Stomach (tissue), 9 donors: ENCODE measurements around the gene TBX6. TPM values are rescaled to one million over a fixed set of nuclear protein-coding genes. Genes with fewer than 3 reads are reported as not detected.
A peak's percentile ranks its signal among the peaks of the same experiment; 100 is the strongest.

Experiments used
- DNase-seq, 2 donors: peaks; one replicate each; pipeline versions ENCODE4 v3.0.0 to v3.0.0-alpha.2; 2013 to 2019
- H3K27ac ChIP-seq, 5 donors: fragments of 200-600 bp in 4 of 5; sonication (generic) in 4 of 5; one replicate each; pipeline ENCODE4 v1.5.1; 2013 to 2019; ENCODE audit warnings: mild to moderate bottlenecking in 1 of 5, moderate library complexity in 1 of 5
- H3K27me3 ChIP-seq, 3 donors: fragments of 200-600 bp; sonication (generic); one replicate each; pipeline ENCODE4 v1.5.1; 2017 to 2019; ENCODE audit warnings: mixed run types in 1 of 3
- H3K36me3 ChIP-seq, 4 donors: fragments of 200-600 bp; sonication (generic); 1 replicate in 3 of 4; 2 replicates in 1 of 4; pipeline ENCODE4 v1.5.1; 2016 to 2019
- H3K4me1 ChIP-seq, 4 donors: fragments of 200-600 bp; sonication (generic); one replicate each; pipeline ENCODE4 v1.5.1; 2016 to 2019
- H3K4me3 ChIP-seq, 4 donors: fragments of 200-600 bp; sonication (generic) in 3 of 4; one replicate each; pipeline ENCODE4 v1.5.1; 2016 to 2019; ENCODE audit warnings: mild to moderate bottlenecking in 1 of 4
- H3K9me3 ChIP-seq, 4 donors: fragments of 200-600 bp; sonication (generic); one replicate each; pipeline ENCODE4 v1.5.1; 2016 to 2019
- EP300 ChIP-seq: sonication (generic); formaldehyde crosslinking; IDR thresholded peaks from one replicate; pipeline ENCODE4 v1.6.1; 2017; ENCODE audit warnings: antibody characterized with exemption
- POLR2A ChIP-seq, 4 donors: fragments of 450-650 bp; IDR thresholded peaks; one replicate each; pipeline ENCODE4 v1.6.1; 2016; ENCODE audit warnings: antibody characterized with exemption in 4 of 4, control low read depth in 2 of 4, mild to moderate bottlenecking in 1 of 4, moderate library complexity in 1 of 4
- POLR2AphosphoS5 ChIP-seq, 3 donors: sonication (generic); formaldehyde crosslinking; IDR thresholded peaks; one replicate each; pipeline ENCODE4 v1.6.1; 2016; ENCODE audit warnings: antibody characterized with exemption in 3 of 3
- WGBS, 5 donors: extraction: QIAGEN DNeasy Blood & Tissue Kit in 3 of 5; methylation state at CpG; one replicate each; pipeline versions ENCODE4 v1.1.5 to v1.1.7; 2013 to 2018; 5-methylcytosine and 5-hydroxymethylcytosine counted together
- intact Hi-C: fragments of 100-400 bp; cut with DNase I; formaldehyde crosslinking; loops from one replicate; pipeline ENCODE4 v1.15.1; 2023; ENCODE audit warnings: low total_unique reads
- polyA plus RNA-seq, 3 donors: library from polyadenylated mRNA; stranded (reverse); fragments of 200-250 nt; gene quantifications; one replicate each; pipeline ENCODE4 v1.2.3, GENCODE V29; 2013
- total RNA-seq, 5 donors: library from RNA; depleted of rRNA; stranded (reverse); fragments of >200 nt; gene quantifications; one replicate each; pipeline versions ENCODE4 v1.1.0 to v1.2.3, GENCODE V29; 2014 to 2016
- TF ChIP-seq, protein P1 (sequence below), 7 experiments: fragments of 450-650 bp in 4 of 7; fragments of 200-600 bp in 3 of 7; sonication (generic) in 3 of 7; IDR thresholded peaks; one replicate each; pipeline ENCODE4 v1.5.1; 2016 to 2019; ENCODE audit warnings: antibody characterized with exemption in 7 of 7, control low read depth in 2 of 7, mild to moderate bottlenecking in 1 of 7
- donor health status: healthy with polysubstance abuse.
- donor health status: Bipolar disorder and iron deficiency.
- donor health status: healthy.

Gene TBX6
- total and polyA plus RNA-seq, 8 donors, result 1.1 to 25.0 (median 2.5) TPM; not detected in 3

DNA sequence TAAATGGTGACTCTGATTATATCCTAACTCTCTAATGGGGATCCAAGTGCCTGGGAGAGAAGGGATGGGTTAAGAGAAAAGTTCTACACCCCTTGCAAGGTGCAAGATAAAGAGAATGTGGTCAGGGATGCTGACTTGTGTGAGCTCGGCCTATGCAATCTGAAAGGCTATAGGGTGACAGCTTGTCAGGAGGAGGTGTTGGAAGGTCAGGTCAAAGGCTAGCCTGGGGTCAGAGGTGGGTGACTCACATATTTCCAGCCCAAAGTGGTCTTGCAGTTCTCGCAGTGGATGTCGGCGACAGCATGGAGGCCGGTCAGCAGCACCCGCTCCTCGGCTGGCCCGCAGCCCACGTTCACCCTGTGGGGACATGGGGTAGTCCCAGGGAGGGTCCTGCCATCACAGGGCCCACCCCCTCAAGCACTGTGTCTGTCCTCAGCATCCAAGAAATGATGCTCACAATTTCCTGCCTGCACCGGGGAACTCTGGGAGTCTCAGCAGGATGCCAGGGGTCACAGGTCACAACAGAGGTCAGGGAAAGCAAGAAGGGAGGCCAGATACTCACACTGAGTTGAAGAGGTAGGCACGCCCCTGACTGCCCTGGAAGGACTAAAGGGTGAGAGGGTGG, 2.9 kb upstream of the TBX6 start:
- Histone ChIP-seq H3K27me3 (no peaks in the 10 kb centered on the region), H3K9me3 (peaks cover 0 to 22% (median 12%) of the 10 kb centered on the region in 4 donors), H3K4me1 (peaks cover 40 to 62% (median 55%) of the 10 kb centered on the region in 4 donors), H3K4me3 (peak overlapping the region; percentile 63 to 89 (median 80)), H3K36me3 (peaks cover 5 to 21% (median 15%) of the 10 kb centered on the region in 4 donors), H3K27ac (peak overlapping the region; percentile 90 to 99 (median 94))
- WGBS, 5 donors, result 55 to 84% (median 81%) methylated on average over 11 of the region's 11 CpGs
- TF ChIP-seq POLR2A (IDR thresholded peaks at IDR 0.05), result no peak
- TF ChIP-seq, protein P1, sequence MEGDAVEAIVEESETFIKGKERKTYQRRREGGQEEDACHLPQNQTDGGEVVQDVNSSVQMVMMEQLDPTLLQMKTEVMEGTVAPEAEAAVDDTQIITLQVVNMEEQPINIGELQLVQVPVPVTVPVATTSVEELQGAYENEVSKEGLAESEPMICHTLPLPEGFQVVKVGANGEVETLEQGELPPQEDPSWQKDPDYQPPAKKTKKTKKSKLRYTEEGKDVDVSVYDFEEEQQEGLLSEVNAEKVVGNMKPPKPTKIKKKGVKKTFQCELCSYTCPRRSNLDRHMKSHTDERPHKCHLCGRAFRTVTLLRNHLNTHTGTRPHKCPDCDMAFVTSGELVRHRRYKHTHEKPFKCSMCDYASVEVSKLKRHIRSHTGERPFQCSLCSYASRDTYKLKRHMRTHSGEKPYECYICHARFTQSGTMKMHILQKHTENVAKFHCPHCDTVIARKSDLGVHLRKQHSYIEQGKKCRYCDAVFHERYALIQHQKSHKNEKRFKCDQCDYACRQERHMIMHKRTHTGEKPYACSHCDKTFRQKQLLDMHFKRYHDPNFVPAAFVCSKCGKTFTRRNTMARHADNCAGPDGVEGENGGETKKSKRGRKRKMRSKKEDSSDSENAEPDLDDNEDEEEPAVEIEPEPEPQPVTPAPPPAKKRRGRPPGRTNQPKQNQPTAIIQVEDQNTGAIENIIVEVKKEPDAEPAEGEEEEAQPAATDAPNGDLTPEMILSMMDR (IDR thresholded peaks at IDR 0.05), result no peak
- TF ChIP-seq POLR2AphosphoS5 (IDR thresholded peaks at IDR 0.05), result no peak
- TF ChIP-seq EP300, result no peak
- intact Hi-C loops, result no loop called here
- DNase-seq, result peak in 1 of 2 donors; percentile 45

DNA sequence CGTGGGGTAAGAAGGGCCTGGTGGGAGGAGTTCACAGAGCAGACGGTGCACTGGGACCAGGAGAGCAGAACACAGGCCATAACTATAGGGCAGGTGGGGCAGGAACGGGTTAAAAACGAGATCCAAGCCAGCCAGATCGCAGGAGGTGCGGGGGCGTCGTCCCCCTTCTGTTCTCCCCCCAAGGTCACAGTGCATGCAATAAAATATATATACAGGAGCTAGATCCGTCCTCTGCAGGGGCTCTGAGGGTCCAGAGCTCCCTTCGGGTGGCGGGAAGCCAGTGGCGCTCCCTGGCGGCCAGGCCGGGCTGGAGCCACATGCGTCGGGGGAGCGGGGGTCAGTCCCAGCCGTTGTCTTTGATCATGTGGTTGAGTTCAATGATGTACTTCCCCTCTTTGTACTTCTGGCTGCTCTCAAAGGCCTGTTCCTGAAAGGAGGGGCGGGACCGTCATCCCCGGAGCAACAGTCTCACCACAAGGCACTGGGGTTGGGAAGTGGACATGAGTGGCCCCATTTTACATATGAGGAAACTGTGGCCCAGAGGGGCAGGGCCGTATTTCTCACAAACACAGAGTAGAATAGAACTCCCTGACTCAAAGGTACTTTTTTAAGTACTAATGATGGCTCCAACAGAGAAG, 768 bp upstream of the TBX6 start:
- intact Hi-C loops, result no loop called here
- TF ChIP-seq POLR2AphosphoS5 (IDR thresholded peaks at IDR 0.05) (peak; percentile 20 to 56 (median 49)), EP300 (no peak), POLR2A (IDR thresholded peaks at IDR 0.05) (no peak)
- TF ChIP-seq, protein P1 (IDR thresholded peaks at IDR 0.05), result peak in 4 of 7 experiments; percentile 15 to 49 (median 36)
- peak; percentile 70 to 87 for DNase-seq
- peaks cover 5 to 21% (median 16%) of the 10 kb centered on the region in 4 donors for H3K36me3 ChIP-seq
- H3K4me1 ChIP-seq, result peaks cover 40 to 67% (median 55%) of the 10 kb centered on the region in 4 donors
- H3K27ac ChIP-seq, result peak overlapping the region; percentile 13 to 99 (median 88)
- peak overlapping the region; percentile 48 to 66 (median 52) for H3K4me3 ChIP-seq
- peaks cover 0 to 11% (median 7%) of the 10 kb centered on the region in 4 donors for H3K9me3 ChIP-seq
- no peaks in the 10 kb centered on the region for H3K27me3 ChIP-seq
- WGBS, 5 donors, result 10 to 15% (median 12%) methylated on average over 21 to 22 of the region's 22 CpGs

DNA sequence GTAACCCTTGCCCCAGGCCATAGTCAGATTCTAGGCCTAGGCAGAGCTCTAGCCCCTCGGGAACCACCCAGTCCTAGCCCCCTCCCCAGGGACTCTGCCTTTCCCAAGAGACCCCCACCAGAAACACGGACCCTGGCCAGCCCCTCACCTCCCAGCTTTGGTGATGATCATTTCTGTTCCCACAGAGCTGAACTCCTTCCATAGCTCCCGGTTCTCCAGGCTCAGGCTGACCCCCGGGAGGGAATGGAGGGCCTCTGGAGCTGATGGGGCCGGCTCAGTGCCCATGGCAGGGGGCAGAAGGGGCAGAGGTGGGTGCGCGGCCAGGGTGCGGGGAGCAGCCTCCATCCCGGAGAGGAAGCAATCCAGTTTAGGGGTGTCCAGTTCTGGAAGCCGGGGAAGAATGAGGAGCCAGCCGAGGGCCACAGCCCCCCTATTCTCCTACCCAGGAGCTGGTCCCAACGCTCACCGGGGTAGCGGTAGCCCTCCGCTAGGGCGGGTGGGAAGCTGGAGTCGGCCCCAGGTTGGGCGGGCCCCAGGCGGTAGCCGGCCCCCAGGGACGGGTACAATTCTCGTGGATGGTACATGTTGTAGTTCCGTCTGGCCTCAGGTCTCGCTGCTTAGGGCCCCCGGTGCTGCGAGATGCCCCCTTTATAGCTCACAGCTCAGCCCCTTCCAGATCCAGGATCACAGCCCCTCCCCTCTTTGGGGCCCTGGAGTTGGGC, 953 bp downstream of the TBX6 start:
- peaks cover 36 to 66% (median 49%) of the 10 kb centered on the region in 4 donors for H3K4me1 ChIP-seq
- no peaks in the 10 kb centered on the region for H3K9me3 ChIP-seq
- peak overlapping the region; percentile 48 to 66 (median 52) for H3K4me3 ChIP-seq
- H3K27me3 ChIP-seq, result no peaks in the 10 kb centered on the region
- intact Hi-C loops, result no loop called here
- TF ChIP-seq, protein P1 (IDR thresholded peaks at IDR 0.05), result no peak
- TF ChIP-seq POLR2A (IDR thresholded peaks at IDR 0.05) (no peak), POLR2AphosphoS5 (IDR thresholded peaks at IDR 0.05) (no peak), EP300 (no peak)
- peak overlapping the region; percentile 66 to 99 (median 88) for H3K27ac ChIP-seq
- peaks cover 5 to 32% (median 24%) of the 10 kb centered on the region in 4 donors for H3K36me3 ChIP-seq
- peak in 1 of 2 donors; percentile 37 for DNase-seq
- 63 to 87% (median 73%) methylated on average over 15 to 26 of the region's 26 CpGs for WGBS, 5 donors
